HEK293T (cell line): ENCODE results near the gene KCNK2.

ENCODE experiments used
- BHLHE40 ChIP-seq: fragments of 450-650 bp; IDR thresholded peaks from 2 replicates; pipeline ENCODE4 v1.6.1; 2016; ENCODE audit warnings: mild to moderate bottlenecking, moderate library complexity, borderline replicate concordance
- FOXK2 ChIP-seq: fragments of 450-650 bp; IDR thresholded peaks from 2 replicates; pipeline ENCODE4 v1.6.1; 2016; ENCODE audit warnings: mild to moderate bottlenecking
- FOXM1 ChIP-seq: fragments of 450-650 bp; IDR thresholded peaks from 2 replicates; pipeline ENCODE4 v1.6.1; 2017; ENCODE audit warnings: mild to moderate bottlenecking, borderline replicate concordance
- NFRKB ChIP-seq: fragments of 450-650 bp; IDR thresholded peaks from 2 replicates; pipeline ENCODE4 v1.6.1; 2016; ENCODE audit warnings: mild to moderate bottlenecking, moderate library complexity
- SP1 ChIP-seq: fragments of 450-650 bp; IDR thresholded peaks from 2 replicates; pipeline ENCODE4 v1.6.1; 2017

DNA sequence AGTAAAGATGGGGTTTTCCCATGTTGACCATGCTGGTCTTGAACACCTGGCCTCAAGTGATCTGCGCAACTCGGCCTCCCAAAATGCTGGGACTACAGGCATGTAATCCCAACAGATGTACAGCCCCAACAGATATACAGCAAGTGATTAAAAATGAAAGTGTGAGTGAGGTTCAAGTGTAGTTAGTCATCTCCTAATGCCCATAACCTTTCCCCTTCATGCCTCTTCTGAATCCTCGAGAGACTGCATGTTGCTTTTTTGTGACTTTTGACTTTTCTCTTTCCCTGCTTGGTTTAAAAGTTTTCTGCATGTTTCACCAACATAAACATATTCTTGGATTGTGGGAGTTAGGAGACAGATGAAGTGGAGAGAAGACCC lies 31.2 kb downstream of the KCNK2 start:
- TF ChIP-seq FOXK2 (no peak), SP1 (no peak), NFRKB (no peak), FOXM1 (no peak), BHLHE40 (no peak)
